ENCODE measurements around the gene RNF150.

The RNF150 gene

DNA sequence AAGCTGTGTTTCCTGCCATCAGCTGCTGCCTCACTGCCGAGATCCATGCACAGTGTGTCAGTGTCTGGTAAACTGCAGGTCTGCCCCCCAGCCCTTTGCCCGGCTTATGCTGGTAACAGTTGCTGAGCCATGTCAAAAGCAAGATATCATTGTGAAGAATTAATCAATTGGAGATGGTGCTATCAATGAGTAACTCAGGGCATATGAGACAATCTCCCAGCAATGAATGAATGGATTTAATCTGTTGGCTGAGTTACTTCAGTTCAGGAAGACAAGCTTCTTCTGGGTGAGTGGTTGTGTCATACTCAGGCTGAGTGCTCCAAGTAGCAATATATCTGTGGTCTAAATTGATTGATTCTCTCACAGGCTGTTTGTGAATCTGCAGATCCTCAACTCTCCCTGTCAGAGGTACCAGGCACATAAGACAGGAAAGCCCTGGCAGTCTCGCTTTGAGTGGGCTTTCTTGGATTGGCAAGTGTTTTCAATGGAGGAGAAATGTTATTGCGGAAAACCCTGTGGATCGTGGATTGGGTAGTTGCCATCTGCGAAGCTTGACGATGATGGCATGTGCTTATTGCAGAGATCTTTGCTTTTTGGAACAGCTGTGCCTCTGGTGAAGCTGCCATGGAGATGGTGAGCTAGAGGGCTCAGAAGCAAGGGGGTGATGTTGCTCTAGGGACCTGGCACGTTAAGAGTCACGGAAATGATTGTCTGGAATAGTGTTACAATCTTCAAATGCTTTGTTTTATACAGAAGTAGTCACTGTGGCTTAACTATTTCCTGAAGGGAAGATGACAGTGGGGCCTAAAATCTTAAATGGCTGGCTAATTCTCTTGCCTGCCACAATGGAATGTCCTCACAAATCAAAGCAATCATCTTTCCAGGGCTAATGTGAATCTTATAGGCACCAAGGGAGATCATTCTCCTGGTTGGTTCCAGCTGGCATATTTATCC lies 229.5 kb downstream of the RNF150 start:
- no peak for DNase-seq

DNA sequence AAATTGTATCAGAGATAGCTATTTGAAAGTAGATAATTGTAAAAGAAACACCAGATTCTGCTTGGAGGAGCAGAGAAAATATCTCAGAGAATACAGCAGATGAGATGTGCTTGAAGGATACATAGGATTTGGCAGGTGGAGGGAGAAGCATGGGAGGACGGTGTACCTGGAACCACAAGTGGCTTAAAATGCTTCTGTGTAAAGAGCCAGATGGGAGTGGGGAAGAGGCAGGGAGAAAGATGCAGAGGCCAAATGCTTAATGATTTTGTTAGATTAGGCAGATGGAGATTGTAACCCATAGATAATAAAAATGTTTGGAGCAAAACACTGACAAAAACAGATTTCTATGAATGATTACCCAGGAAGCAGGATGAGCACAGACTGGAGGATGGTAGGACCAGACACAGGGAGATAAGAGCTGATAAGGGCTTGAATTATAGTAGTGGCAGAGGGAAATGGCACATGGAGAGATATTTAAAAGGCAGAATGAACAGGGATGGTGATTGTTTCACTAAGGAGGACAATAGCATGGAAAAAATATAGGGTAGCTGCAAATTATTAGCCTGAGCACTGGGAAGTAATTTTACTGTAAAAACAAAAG lies 231.4 kb downstream of the RNF150 start:
- DNase-seq: no peak

DNA sequence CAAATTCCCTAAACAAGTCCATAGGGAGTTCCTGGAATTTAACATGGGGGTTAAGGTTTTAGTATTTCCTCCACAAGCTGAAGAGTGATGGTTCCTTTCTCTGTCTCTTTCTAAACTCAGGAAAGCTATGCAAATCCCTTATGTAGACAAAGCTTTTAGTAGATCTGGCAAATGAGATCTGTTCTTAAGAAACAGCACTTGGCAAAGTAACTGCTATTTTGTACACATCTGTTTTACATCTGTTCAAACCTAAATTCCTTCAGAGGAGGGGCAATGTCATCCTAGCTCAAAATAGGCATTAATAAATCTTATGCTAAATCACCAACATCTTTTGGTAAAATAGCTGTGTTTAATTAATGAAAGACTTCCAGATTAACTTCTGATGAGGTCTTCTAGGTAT lies 239.3 kb downstream of the RNF150 start:
- DNase-seq: no peak

DNA sequence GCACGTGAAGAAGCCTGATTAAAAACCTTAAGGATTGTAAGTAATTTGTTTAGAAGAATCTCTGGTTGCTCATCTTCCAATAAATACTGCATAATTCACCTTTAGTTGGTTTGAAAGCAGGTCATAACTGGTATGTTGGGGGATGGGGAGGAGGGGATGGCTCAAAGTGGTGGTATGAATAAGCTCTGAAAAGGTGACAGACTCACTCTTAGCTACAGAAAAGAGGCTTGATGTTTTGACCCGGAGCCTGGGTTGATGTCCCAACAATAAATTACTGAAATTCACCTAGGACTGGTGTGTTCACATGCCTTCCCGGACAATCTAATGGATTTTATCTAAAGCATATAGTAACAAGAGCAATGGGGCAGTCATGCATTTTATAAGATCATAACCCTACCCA lies 245.2 kb downstream of the RNF150 start:
- DNase-seq: no peak

DNA sequence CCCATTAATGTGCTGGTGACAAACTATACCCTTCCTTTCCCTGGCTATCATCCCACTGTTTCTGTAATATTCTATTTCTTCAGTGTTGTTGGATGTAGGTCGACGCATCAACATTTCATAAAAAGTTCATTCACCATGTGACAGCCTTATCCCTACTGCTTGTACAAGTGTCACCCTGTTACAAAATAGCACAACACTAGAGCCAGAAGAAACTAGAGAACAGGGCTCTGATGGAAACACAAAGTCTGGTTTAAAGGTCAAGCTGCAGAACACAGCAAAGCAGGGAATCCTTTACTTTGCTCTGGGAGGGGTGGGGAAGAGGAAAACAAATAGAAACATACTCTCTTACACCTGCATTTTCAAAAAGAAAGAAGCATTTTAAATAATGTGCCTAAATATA lies 245.8 kb downstream of the RNF150 start:
- no peak for DNase-seq

DNA sequence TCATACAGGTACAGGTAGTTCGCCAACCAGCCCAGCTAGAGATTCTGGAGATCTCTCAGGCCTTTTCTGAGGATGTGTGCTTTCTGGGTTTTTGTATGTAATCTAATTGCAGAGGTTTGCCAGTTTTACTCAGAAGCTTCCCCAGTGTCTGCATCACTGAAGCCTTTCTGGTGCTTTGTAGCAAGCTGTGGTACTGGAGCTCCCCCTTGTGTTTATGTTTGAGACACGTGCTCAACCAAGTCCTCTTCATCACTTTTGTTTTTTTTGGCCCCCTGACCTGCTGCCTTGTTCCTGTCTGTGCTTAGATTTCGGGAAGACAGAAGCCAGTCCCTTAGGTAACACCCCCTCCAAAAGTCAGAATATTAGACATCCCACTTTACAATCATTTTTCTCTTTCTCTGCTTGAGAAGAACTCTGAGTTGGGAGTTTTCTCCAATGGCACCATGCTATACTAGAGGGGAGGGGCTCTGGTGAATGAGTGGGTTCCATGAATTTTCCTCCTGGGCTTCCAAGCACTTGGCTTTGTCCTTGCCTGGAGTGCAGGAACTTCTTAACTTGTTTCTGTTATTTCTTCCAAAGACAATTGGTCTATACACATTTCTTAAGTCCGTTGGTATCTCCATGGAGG lies 248.7 kb downstream of the RNF150 start:
- no peak for DNase-seq

DNA sequence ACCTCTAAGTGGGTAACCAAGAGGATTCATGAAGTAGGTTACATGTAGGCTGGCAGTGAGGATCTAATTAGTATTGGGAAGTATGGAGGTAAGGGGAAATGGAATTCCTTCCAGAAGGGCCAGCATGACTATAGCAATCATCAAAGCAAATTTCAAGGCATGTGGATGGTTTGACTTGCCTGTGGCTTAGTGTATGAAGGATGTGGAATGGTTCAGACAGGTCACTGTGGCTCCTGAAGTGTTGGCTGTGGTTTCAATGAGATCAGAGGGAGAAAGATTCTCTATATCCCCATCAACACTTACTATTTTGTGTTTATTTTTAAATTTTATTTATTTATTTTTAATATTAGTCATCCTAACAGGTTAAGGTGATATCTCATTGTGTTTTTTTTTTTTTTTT lies 255.5 kb downstream of the RNF150 start:
- DNase-seq: no peak

DNA sequence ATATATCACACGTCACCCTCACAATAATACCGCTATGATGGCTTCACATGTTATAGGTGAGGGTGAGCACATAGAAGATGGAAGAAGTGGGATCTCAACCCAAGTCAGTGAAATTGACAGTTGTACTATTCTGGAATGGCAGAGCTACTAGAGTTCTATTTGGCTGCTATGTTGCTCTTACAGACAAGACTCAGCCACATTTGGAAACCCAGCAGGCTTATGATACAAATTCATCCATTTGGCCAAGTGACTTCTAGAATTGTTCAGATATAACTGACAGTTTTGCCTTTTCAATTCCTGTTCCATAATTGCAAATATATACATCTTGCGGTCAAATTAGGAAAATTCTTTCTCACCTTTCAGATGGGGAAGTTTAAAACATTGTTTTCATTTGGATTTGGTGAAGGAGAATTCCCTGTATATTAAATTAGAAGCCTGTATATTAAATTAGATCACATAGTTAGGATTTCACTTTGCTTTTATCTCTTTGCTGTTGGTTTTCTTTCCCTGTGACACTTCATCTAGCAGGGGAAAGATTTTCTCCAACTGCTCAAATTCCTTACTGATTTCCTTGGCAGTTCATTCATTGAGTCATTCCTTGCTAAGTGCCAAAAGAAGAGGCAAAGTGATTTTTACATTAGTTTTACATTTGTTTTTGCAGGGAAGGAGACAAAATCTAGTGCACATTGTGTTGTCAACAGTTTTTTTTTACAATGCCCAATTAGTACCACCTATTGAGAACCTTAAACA lies 256.5 kb downstream of the RNF150 start:
- DNase-seq: no peak

DNA sequence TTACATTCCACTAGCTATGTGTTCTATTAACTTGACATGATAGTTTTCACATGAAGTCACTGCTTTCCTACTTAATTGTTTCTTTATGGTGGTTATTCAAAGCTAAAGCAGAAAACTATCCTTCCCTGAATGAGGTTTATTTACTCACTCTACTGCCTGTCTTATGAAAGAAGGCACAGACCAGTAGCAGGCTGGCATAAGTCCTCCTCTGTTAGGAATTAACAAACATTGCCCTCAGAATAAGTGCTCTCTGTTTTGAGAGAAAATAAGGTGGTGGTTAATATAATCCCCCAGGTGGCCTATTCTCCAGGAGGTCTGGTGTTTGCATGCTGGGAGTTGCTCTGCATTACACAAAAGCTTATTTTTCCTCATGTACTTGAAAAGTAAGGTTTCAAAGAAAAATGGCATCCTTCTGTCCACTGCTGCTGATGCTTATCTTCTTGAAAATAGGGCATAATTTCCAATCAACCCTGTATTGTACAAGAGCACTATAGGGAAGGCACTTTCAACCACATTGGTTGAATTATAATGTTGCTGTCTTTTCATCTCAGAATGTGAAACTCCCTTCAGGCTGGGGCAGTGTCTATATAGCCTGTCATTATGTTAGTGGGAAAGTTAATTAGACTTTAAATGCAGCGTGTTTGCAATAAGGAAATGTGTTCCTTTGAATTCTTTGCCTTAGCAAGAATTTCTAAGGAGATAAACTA lies 257.4 kb downstream of the RNF150 start:
- no peak for DNase-seq

DNA sequence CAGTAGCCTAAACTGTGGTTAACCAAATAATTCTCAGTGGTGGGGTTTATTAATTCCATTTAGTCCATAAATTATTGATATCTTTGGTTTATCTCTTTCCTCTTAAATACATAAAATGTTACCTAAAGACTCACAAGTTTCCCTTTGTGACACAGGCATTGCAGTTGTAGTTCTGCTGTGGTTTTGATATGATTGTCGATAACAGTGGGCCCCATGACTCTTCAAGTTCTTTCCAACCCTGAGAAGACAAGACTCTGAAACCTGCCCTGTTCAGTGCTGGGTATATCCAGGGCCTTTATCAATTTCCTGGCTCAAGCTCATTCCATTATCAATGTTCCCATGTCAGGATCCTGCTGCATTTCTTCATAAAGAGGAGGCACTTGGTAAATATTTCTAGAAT lies 259.2 kb downstream of the RNF150 start:
- DNase-seq: no peak

DNA sequence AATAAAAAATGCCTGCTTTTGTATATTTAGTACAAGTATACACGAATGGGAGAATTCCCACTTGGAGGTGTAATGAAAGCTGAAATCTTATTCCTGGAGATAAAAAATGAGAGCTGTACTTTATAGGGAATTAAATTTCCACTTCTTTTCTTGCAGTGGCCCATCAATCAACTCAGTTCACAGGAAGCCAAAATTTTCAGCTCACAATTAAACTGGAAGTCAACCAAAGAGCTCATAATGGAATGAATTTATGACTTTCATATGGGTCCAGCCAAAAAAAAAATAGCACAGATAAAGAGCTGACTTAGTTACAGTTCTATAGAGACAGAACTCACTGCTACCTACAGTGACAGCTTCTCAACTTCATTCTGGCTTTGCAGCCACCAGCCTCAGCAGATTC lies 261.9 kb downstream of the RNF150 start:
- no peak for DNase-seq

DNA sequence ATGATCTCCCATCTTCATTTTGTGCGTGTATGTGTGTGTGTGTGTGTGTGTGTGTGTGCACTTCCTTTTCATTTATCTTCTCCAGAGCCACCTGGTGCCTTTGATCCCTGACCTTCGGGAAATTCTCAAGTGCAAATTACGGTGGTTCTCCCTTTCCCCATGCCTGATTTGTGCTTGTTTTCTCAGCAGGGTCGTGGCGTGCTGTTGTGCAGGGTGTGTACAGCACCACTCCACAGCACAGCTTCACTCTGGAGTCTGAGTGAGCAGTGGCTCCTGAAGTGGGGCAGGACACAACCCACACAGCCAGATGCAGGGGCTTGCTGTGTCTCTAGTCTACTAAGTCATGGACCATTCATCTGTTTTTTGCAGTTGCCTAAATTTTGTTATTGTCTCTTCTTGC lies 262.8 kb downstream of the RNF150 start:
- no peak for DNase-seq

DNA sequence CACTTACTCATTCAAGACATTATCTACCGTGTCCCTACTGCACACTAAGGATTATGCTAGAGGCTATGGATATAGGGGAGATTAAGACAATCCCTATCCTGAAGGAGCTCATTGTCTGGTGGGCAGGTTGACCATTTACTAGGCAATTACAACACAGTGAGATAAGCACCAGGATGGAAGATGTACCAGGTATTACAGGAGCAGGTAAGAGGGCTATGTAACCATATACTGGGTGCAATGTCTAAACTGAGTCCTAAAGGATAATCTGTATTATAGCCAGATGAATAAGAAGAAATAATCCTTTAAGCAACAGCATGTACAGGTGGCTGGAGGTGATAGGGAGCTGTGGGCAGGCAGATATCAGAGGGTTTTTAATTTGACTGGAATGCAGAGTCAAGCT lies 263.8 kb downstream of the RNF150 start:
- no peak for DNase-seq

DNA sequence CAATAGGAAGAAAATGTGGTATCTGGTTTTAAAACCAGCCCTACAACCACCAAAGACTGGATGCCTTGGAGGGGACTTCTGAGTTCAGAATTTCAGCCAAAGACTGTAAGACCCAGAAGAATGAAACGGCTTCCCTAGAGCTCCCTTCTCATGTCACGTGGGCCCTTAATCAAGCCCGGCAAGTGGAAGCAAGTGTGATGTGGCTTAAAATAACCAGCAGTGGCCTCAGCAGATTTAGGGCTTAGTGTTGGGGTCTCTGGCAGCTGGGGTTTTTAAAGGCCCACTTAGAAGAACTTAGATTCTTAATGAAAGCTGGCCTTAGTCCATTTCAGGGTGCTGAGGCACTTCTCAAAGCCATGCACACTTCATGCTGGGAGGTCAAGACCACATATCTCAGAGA lies 265.9 kb downstream of the RNF150 start:
- DNase-seq: no peak

DNA sequence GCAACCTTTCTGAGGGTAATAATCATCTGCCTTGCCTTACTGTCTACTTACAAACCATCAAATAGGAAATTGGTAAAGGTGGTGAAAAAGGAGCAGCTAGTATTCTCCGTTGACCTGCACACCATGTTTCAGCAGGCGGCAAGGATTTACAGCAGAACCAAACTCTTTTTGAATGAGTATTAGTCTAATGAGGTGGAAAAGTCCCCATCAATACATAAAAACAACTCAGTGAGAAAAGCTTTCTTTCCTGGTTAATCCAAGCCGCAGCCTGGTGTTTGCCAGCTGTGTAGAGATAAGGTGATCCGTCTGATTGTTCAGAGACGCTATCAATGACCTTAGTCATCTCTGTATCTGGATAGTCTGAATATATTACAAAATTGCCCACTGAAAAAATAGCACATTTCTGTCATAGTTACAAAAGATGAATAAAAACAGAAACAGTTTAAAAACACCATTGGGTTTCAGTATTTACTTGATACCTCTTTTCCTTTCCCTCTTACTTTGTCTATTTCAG lies 266.7 kb downstream of the RNF150 start:
- DNase-seq: no peak

DNA sequence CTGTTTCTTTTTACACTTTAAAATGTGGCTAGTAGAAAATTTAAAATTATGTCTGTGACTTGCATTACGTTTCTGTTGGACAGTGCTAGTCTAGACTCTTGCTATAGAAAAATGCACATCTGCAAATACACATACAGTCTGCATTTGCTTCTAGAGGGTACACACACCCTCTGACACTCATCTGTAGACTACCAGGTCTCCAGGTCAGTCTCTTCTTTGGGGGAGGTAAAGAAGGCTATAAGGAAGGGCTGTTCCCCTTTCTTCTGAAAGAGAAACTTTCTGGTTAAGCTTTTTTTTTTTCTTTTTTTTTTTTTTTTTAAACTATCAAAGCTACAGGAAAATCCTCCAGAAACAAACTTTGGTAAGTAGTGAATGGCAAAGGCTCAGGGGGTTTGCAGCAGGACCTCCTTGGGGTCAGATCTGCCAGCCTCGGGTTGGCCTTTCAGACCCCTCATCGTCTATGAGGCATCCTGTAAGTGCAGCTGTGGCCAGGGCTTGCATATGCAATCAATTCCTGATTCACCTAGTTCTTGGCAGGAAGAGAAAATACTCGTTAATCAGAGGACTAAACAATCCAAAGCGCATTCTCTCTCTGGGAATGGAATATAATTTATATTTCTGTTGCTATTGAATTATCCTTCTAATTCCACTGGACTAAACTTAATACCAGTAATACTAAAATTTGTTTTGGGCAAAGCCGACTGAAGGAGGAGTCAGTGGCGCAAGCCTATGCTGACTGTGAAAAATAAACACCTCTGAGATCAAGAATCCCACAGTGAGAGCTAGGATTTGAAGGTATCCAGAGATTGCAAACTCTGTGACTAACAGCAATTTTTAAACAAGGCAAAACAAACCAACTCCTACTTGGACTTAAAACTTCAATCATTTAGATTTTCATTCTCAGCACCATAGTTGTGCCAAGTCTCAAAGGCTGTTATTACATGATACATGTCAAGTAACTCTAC lies 267.7 kb downstream of the RNF150 start:
- DNase-seq: no peak

DNA sequence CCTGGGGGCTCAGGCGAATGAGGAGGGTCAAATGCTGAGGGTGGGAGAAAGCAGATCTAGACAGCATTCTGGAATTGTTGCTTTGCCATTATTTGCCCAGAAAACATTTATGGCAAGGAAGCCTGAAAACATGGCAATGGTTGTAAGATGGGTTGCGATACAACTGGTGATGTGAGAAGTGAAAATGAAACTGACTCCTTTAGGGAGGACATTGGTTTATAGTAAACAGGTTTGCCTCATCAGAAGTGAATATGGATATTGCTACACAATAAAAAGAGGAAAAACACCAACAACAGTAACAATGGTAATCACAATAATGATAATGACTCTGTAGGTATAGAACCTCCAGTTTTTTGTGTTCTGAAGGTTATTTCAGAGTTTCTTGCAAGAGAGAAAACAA lies 270.1 kb downstream of the RNF150 start:
- no peak for DNase-seq

DNA sequence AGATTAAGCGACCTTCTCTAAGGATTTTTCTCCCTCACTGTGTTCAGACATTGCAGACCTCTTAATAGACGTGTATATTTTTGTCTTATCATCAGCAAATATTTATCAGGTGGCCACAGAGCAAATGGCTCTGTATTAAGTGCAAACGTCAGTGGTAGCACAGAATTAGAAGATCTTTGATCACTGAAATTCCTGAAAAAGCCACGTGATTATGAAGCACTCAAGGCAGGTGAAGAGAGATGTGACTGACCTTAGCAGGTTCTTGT lies 271.2 kb downstream of the RNF150 start:
- no peak for DNase-seq

DNA sequence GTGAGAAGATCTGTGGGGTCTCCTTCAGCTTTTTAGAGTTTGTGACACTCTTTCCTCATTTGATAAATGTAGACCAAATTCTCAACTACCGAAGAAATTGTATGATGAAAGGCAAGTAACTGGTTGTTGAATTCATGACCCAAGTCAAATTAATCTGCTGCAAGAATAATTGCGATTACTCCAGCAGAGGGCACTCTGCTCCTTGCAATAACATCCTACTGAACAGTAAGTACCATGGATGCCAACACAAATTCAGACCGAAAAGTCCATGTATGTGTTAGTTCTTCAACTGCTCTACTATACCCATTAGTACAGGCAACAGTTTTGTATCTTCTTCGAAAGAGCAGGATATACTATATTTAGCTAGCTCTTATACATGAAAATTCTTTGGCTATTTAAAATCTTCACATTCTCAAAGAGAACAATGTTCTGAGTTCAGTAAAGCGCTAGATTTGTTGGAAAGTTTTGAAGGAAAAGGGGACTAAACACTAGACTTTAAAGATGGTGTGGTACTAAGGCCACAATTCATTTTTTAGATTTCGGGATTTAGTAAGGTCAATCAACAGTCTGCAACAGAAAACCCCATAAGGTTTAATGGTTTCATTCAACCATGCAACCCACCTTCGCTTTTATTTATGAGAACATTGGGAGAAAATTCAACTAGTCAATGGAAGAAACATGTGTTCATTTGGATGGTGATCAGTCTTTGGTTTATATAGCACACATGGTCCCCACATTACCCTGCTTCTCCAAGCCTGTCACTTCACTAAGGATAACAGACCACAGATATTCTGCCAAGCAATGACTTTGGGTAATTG lies 271.7 kb downstream of the RNF150 start:
- DNase-seq: peak; percentile 9

DNA sequence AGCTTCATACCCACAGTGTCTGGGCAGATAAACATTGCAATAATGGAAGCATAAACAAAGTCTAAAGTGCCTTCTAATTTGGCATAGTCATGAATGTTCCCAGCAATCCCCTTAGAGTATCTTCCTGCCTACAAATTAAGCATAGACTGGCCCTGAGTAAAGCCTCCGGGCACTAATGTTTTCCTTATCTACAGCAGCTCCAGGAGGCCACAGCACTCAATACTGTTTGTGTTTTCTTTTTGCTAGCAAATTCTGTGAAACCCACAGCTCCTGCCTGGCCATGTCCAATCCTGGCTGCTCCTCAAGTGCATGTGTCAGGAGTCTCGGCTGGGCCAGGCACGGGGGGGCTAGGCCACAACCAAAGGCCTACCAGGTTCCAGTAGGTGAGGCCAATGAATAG lies 274.4 kb downstream of the RNF150 start:
- DNase-seq: no peak

DNA sequence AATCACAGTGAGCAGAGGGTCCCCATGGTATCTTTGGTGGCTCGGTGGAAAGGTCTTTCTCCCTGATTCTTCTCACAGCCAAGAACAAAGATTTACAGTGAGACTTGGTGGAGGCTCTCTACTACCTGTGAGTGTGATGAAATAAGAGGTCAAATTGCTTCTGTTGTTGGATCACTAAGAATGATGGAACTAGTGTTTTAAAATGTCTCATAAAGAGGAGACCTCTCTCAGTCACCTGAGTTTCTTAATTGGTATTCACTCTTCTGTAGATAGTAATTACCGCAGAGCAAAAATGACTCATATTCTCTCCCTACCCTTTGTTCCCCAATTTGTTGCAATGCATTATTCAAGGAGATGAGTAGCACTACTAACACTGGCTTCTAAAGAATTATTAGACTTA lies 276.2 kb downstream of the RNF150 start:
- no peak for DNase-seq
